ENCODE data around the gene FHOD1.

FHOD1 gene

DNA sequence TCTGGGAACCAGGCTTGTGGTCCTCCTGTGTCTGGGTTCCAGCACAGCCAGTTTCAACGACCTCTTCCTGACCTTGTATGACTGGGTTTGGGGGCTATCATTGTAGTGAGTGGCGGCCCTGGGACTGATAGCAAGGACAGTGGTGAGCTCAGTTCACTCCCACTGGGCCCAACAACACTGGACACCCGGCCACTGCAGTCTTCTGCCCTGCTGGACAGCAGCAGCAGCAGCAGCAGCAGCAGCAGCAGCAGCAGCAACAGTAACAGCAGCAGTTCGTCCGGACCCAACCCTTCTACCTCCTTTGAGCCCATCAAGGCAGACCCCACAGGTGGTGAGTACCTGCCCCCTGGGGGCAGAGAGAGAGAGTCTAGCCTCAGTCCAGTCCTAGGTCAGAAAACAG, 51.6 kb downstream of the FHOD1 start:
- DNase-seq (ENCODE audit: extremely low spot score, insufficient read length, low read depth) (no peak), FAIRE-seq (no peak)

DNA sequence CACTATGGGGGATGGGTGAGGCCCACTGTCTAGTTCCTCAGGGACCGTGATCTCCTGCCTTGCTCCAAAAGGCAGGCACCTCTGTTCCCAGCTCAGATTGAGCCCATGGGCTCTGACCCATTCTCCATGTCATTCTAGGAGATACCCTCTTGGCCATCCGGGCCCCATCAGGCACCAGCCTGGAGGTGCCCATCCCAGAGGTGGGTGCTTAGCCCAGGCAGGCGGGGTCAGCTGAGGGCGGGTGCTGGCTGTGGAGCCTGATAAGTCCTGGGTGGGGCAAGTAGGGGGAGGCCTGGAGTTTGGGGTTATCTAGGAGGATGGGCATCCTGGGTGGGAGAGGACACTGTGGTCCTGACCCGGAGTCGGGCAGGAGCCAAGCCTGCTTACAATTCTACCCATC, 53.0 kb downstream of the FHOD1 start:
- FAIRE-seq (no peak), DNase-seq (ENCODE audit: extremely low spot score, insufficient read length, low read depth) (no peak)

DNA sequence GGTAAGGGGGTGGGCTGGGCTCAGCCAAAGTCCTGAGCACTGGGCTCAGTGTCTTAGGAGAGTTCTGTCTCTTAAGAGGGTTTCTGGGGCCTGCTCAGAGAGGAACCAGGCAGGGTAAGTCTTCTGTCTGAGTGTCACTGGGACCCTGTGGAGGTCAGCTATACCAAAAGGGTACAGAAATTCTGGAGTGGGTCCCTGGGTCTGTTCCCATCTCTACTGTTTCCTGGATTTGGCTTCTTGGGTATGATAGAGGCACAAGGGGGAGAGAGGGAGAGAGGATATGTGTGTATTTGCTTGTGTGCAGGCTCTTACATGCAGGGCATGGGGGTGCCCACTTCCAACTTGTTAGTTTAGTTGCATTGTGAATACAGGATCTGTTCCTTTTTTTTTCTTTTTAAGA, 53.7 kb downstream of the FHOD1 start:
- no peak for DNase-seq (ENCODE audit: extremely low spot score, insufficient read length, low read depth)
- FAIRE-seq = no peak

DNA sequence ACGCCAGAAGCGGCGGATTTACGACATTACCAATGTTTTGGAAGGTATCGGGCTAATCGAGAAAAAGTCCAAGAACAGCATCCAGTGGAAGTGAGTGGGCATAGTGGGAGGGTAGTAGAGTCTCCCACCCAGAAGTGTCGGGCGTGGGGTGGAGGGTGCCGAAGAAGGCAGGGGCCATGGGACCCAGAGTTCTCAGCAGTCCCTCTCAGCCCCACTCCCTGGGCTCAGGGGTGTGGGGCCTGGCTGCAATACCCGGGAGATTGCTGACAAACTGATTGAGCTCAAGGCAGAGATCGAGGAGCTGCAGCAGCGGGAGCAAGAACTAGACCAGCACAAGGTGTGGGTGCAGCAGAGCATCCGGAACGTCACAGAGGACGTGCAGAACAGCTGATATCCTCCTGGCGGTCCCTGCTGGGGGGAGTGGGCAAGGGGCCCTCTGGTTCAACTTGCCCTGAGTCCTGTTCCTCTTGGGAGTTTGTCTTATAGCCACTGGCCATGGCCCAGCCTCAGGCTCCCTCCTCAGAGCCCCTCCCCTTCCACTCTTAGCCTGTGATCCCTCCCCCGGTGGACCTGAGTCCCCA, 54.4 kb downstream of the FHOD1 start:
- DNase-seq (ENCODE audit: extremely low spot score, insufficient read length, low read depth) (no peak), FAIRE-seq (no peak)

DNA sequence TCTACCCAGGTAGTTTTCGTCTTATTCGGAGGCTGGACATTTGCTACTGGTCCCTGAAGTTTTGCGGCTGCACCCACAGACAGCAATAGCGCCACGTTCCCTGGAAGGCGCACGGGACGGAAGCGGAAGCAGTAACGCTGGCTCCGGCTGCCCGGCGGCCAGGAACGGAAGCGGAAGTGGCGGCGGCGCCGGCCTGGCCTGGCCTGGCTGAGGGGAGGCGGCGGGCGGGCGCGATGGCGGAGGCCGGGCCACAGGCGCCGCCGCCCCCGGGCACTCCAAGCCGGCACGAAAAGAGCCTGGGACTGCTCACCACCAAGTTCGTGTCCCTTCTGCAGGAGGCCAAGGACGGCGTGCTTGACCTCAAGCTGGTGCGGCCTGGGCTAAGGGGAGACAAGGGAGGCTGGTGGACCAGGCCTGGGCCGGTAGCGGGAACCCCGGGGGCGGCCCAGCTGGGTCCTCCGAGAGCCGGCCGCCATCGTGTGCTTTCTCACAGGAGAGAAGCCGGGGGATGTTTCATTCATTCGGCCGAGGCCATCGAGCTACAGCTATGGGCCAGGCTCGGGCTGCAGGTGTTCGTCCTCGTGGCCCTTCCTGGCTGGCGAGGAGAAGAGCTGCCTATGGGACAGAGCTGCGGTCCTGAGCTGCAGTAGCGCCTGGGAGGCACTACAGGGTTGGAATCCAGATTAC, 55.1 kb downstream of the FHOD1 start, which contains the start of gene E2F4:
E2F4 (plus strand) TSS at position 161 of the 687 bp plus-strand sequence; CDS start at position 234, 73 bp downstream.
- peak; percentile 97 for FAIRE-seq
- peak; percentile 93 for DNase-seq (ENCODE audit: extremely low spot score, insufficient read length, low read depth)

DNA sequence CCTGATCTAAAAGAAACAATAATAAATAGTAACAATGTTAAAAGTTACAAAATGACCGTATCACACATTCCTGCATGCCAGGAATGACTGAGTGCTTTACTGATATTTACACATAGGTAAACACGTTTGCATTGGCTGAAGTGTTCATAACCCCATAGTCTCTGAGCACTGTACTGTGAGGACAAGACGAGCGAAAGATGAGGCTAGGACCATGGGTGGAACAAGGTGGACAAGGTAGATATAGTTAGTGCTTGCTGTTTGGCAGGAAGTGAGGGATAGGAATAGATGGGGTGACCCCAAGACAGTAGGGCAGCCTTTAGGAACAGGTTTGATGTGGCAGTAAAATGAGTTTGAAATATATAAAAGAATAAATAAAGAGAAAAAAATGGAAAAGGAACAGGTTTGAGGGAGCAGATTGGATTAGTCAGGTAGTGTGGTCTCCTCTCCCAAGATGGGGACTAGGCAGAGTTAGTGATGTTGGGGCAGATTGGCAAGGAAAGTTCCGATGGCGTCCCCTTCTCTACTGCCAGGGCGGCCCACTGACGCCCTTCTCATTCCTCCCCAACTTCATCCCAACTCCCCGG, 55.8 kb downstream of the FHOD1 start:
- FAIRE-seq (no peak), DNase-seq (ENCODE audit: extremely low spot score, insufficient read length, low read depth) (no peak)

DNA sequence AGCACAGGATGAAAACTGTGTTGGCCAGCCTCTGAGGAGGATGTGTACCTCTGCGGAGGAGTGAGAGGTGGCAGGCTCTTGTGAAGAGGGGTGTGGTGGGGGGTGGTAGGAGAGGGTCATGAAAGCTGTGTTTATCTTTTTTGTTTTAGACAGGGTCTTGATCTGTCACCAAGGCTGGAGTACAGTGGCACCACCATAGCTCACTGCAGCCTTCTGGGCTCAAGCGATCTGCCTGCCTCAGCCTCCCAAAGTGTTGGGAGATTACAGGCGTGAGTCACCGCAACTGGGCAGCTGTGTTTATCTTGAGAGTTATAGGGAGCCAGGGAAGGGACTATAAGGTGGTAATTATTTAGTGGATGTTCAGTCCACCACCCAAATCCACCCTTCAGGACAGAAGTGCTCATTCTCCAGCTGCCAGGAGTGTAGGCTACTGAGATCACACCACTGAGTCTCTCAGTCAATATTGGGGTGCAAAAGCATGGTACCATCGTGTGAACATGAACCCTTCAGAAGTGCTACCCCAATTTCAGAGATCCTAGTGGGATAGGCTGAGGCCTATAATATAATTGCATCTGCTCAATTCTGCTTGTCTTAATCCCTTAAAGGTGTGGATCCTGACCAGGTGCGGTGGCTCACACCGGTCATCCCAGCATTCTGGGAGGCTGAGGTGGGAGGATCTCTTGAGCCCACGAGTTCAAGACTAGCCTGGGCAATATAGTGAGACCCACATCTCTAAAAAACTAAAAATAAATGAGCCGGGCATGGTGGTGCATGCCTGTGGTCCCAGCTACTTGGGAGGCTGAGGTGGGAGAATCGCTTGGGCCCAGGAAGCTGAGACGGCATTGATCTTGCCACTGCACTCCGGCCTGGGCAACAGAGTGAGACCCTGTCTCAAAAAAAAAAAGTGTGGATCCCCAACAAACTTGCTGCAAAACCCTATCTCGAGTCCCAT, 56.6 kb downstream of the FHOD1 start:
- FAIRE-seq = no peak
- no peak for DNase-seq (ENCODE audit: extremely low spot score, insufficient read length, low read depth)

DNA sequence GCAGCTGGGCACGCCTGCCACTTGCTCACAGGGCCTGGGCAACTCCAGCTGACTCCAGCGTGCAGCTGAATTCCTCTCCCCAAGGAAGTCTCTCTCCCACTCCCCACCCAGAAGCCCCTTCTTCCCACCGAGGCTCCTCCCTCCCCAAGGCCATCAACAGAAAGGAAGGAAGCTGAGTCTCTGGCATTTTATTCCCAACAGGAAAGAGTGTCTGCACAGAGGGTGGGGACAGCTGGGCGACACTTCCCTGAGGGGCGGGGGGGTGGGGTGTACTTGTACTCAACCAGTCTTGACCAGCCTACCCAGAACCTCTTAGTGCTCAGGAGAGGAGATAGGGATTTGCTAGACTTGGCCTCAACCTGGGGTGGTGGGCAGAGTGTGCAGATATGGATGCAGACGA, 57.2 kb downstream of the FHOD1 start, which contains the start of gene EXOC3L1:
EXOC3L1 (minus strand) TSS at position 96 of the 400 bp plus-strand sequence. CDS start 460 bp downstream, outside the sequence.
- FAIRE-seq (no peak), DNase-seq (ENCODE audit: extremely low spot score, insufficient read length, low read depth) (no peak)

DNA sequence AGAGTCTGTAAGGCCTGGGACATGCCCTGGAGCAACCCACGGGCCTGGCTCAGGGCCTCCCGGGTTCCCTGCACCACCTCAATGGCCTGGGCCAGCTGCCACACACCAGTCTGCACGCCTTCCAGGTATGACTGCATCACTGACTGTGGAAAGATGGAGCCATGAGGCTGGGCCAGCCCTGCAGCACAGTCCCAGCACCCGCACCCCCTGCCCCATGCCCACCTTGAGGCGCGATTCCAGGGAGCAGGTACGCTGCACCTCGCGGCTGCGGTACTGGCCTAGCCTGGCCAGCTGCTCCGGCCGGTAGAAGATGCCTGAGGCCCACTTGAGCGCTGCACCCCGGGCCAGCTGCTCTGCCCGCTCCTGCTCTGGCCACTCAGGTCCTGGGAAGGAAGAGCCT, 58.5 kb downstream of the FHOD1 start:
- no peak for DNase-seq (ENCODE audit: extremely low spot score, insufficient read length, low read depth)
- no peak for FAIRE-seq

DNA sequence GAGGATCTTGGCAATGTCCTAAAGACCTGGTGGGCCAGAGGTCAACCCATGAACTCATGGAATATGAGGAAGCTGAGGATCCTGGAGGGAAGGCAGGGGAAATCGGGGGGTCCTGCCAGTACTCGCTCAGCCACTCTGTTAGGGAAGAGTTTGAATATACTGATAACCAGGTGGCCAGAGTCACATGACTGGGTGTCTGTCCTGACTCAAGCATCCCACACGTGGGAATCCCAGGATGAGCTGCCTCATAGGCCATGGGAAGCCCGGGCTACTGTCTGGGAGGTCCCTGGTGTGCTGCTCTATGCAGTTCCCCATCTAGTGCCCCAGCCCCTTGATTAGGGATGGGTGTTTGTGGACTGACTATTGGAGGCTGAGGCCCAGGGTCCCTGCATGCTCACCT, 59.0 kb downstream of the FHOD1 start:
- DNase-seq (ENCODE audit: extremely low spot score, insufficient read length, low read depth) = no peak
- no peak for FAIRE-seq

DNA sequence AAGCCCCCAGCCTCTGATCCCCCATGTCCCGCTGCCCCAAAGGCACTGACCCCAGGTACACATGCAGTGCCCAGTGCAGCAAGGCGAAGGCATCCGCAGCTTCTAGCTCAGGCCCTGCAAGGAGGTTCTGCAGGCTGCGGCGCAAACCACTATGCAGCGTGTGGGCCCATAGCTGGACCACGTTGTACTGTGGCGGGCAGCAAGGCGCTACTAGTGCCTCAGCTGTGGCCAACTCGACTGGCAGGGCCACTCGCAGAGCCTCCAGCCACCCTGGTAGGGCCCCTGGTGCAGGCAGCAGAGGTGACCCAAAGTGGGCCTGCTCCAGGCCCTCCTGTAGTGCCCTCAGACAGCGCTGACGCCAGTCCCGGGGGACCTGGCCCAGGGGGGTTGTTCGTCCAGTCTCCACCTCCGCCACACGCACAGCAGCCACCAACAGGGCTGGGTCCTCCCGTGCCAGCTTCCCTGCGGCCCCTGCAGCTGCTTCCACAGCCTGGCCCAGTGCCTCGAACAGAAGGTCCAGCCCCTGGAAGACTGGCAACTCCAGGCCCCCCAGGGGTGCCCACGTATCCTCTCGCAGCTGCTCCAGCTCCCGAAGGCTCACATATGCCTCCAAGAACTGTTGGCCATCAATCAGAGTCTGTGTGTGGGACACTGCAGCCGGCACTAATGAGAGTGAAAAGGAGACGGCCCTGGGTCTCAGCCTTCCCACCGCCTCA, 59.9 kb downstream of the FHOD1 start:
- DNase-seq (ENCODE audit: extremely low spot score, insufficient read length, low read depth) (no peak), FAIRE-seq (no peak)

DNA sequence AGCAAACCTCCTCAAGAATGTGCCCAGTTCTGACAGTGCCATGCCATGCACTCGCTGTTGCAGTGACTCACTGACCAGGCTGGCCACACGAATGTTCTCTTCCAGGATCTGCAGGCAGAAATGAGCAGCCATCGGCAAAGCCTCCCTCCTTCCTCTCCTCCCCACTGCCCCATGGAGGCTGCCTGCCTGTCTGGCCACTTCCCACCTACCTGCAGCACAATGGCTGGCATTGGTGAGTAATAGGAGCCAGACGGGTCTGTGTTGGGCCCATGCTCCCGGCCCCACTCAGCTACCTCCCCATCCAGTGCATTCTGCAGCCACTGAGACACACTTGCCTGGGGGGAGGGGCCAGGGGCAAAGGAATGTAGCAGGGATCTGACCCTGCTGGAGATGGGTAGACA, 60.7 kb downstream of the FHOD1 start:
- no peak for DNase-seq (ENCODE audit: extremely low spot score, insufficient read length, low read depth)
- FAIRE-seq = no peak

DNA sequence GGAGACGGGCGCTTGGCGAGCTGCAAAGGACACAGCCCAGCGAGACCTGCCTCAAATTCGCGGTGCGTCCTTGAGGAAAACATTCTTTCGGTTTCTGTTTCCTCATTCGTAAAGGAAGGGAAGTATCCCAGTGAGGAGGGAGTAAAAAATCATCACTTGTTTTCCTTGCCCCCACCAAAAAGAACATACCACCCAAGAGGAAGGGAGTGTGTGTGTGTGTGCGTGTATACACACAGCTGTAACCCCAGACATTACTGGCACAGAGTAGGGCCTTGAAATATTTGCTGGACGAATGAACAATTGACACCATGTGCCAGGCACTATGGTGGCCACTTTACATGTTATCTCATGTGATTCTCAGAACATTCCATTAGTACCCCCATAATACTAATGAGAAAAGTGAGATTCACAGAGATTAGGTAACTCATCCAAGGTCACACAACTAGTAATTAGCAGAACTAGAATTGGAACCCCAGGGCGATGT, 61.6 kb downstream of the FHOD1 start:
- no peak for FAIRE-seq

DNA sequence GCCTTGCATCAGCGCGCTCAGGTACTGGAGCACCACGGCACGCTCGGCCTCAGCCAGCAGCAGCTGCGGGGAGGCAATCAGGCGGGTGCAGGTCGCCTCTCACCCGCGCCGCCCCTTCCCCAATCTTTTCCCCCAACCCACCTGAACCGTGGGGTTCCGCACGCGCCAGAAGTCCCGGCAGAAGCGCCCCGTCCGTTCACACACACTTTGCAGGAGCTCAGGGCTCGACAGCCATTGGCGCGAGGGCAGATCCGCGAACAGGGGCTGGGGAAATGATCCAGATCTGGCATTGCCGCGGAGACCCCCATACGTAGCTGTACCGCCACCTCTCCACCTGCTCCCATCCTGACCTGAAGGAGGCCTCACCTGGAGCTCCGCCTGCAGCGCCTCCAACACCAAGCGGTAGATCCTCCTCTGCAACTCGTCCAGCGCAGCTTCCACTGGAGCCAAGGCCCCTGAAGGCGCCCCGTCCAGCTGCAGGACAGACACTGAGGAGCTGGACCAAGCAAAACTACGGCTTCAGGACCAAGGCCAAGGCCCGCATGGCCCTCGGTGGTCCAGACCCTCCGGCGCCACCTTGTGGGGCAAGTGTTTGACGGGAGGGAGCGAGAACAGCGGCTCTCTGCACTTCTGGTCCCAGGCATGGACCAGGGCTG, 62.2 kb downstream of the FHOD1 start:
- FAIRE-seq = peak; percentile 89
- no peak for DNase-seq (ENCODE audit: extremely low spot score, insufficient read length, low read depth)

More for the DNA sequence above, 61.6 kb downstream of the FHOD1 start:
- no peak for DNase-seq (ENCODE audit: extremely low spot score, insufficient read length, low read depth)

DNA sequence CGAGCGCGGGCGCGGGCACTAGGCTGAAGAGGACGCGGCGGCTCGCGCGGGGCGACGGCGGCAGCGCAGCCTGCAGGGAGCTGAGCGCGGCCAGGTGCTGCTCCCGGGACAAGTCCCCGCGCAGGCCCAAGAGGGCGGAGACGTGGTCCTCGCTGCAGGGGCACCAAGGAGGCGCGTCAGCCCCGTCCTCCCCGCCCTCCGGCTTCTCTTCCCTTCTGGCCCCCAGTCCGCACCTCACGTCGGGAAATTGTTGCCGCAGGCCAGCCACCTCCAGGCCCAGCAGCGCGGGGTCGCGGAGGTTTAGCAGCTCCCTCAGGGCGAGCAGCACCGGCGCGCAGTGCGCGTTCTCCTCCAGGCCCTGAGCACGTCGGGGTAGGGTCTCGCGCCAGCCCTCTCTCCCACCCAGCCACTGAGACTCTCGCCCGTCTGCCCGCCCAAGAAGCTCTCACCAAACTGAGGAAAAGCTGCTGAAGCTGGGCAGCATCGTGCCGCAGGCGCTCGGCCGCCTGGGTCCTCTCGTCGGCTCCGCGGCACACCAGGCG, 62.8 kb downstream of the FHOD1 start:
- DNase-seq (ENCODE audit: extremely low spot score, insufficient read length, low read depth) = no peak
- FAIRE-seq = no peak

DNA sequence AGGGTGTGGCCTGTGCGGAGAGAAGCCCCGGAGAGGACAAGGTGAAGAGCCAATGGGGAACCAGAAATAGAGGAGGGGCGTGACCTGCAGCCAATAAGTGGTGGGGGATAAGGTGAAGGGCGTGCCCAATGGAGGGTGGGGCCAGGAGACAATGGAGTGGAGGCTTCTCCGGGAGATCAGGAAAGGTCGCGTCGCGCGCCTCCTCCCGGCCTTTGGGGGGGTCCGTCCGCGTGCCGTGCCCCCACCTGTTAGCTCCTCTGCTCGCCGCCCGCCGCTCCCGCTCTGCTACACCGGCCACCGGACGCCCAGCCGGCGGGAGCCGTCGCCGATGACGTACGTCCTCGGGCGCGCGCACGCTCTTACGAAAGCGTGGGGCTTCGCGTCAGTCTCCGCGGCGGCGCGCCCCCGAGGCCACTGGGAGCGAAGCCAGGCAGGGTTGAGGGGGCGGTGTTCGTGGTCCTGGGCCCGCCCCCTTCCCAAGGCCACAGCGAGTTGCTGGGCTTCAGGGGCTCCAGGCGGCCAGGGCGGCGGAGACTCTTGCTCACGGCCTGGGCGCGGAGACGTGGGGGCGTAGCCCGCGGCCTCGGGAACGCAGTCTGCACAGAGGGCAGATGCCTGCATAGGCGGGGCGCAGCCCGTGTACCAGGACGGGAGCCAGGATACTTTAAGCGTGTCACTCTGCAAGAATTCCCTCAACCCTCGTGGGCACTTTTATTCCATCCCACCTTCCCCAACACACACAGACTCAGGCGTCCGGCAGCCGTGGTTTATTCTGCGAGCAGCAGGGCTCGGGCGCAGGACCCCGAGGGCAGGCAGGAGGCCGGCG, 63.4 kb downstream of the FHOD1 start, which contains the start of gene MATCAP1:
MATCAP1 (minus strand) TSS at position 337 of the 826 bp plus-strand sequence. CDS start 3,353 bp downstream, outside the sequence.
- FAIRE-seq = peak; percentile 99

DNA sequence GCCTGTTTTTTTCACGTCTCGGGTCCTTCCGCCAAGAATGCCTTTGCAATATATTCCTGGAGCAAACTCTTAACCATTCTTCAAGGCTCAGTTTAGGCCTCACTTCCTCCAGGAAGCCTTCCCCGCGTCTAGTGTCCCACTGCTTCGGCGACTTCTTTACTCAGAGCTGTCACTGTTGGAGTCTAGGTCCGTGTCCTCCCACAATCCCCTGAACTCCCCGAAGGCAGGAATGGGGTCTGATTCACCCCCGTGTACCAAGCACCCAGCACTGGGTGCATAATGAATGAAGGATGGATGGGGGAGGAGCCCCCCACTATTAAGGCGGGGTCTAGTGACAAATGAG, 64.0 kb downstream of the FHOD1 start:
- DNase-seq (ENCODE audit: extremely low spot score, insufficient read length, low read depth) (no peak), FAIRE-seq (no peak)

More for the DNA sequence above, 63.4 kb downstream of the FHOD1 start, which contains the start of gene MATCAP1:
- DNase-seq (ENCODE audit: extremely low spot score, insufficient read length, low read depth) = peak; percentile 99

DNA sequence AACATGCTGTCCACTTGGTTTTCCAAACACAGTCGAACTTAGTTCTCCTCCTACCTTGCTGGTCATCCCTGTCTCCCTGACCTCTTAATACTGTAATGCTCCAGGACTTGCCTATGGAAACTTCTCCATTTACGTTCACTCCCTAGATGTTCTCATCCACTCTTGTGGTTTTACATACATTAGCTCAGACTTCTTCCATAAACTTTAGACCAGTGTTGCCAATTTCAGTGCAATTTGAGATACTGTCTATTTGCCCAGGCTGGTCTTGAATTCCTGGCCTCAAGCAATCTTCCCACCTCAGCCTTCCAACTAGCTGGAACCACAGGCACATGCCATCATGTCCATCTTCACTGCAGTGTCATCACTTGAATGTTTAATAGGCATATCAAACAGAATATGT, 65.0 kb downstream of the FHOD1 start:
- FAIRE-seq (no peak), DNase-seq (ENCODE audit: extremely low spot score, insufficient read length, low read depth) (no peak)

All from GM18507 (cell line).